HepG2 (cell line): ENCODE data around the gene UBE2M. TPM values are rescaled to one million over a fixed set of nuclear protein-coding genes. Genes with fewer than 3 reads are reported as not detected.

ENCODE experiments used
- CBFB ChIP-seq: sonication (generic); formaldehyde crosslinking; IDR thresholded peaks from 2 replicates; pipeline ENCODE4 v1.4.0; 2020; ENCODE audit warnings: missing genetic modification reagents
- HCFC1 ChIP-seq: fragments of 150-350 bp; IDR thresholded peaks from 2 replicates; pipeline ENCODE4 v1.6.1; 2014; ENCODE audit warnings: low read depth, low read length
- JDP2 ChIP-seq: sonication (generic); formaldehyde crosslinking; IDR thresholded peaks from 2 replicates; pipeline ENCODE4 v1.8.1; 2022; ENCODE audit warnings: missing genetic modification reagents, borderline replicate concordance
- MAF1 ChIP-seq: sonication (generic); formaldehyde crosslinking; IDR thresholded peaks from 2 replicates; pipeline ENCODE4 v1.5.0; 2020; ENCODE audit warnings: missing genetic modification reagents, borderline replicate concordance
- MLLT10 ChIP-seq: sonication (generic); formaldehyde crosslinking; IDR thresholded peaks from 2 replicates; pipeline ENCODE4 v1.4.0; 2020; ENCODE audit warnings: missing genetic modification reagents
- MXD3 ChIP-seq: IDR thresholded peaks from 2 replicates; pipeline ENCODE4 v1.6.1; 2016; ENCODE audit warnings: mild to moderate bottlenecking, missing biosample characterization, missing genetic modification reagents
- PRDM4 ChIP-seq: sonication (generic); formaldehyde crosslinking; IDR thresholded peaks from 2 replicates; pipeline ENCODE4 v1.9.0; 2021; ENCODE audit warnings: missing genetic modification reagents, borderline replicate concordance
- SIN3B ChIP-seq: fragments of 150-350 bp; IDR thresholded peaks from 2 replicates; pipeline ENCODE4 v1.6.1; 2014; ENCODE audit warnings: low read length
- SOX5 ChIP-seq: IDR thresholded peaks from 2 replicates; pipeline ENCODE4 v1.6.1; 2016; ENCODE audit warnings: borderline replicate concordance
- ZIK1 ChIP-seq: sonication (generic); formaldehyde crosslinking; IDR thresholded peaks from 2 replicates; pipeline ENCODE4 v1.5.0; 2020; ENCODE audit warnings: mild to moderate bottlenecking, low read depth, missing genetic modification reagents, borderline replicate concordance
- ZNF121 ChIP-seq: sonication (generic); formaldehyde crosslinking; IDR thresholded peaks from 2 replicates; pipeline ENCODE4 v1.5.0; 2020; ENCODE audit warnings: mild to moderate bottlenecking, missing genetic modification reagents
- ZNF337 ChIP-seq: sonication (generic); formaldehyde crosslinking; IDR thresholded peaks from 2 replicates; pipeline ENCODE4 v1.5.1; 2020; ENCODE audit warnings: missing genetic modification reagents, low read depth, mild to moderate bottlenecking, borderline replicate concordance
- ZNF556 ChIP-seq: sonication (generic); formaldehyde crosslinking; IDR thresholded peaks from 2 replicates; pipeline ENCODE4 v1.4.0; 2020; ENCODE audit warnings: mild to moderate bottlenecking, missing genetic modification reagents, borderline replicate concordance
- ZNF720 ChIP-seq: sonication (generic); formaldehyde crosslinking; IDR thresholded peaks from 2 replicates; pipeline ENCODE4 v1.4.0; 2020; ENCODE audit warnings: missing genetic modification reagents
- ZNF766 ChIP-seq: sonication (generic); formaldehyde crosslinking; IDR thresholded peaks from 2 replicates; pipeline ENCODE4 v1.5.0; 2020; ENCODE audit warnings: missing genetic modification reagents, borderline replicate concordance
- ZNF773 ChIP-seq: sonication (generic); formaldehyde crosslinking; IDR thresholded peaks from 2 replicates; pipeline ENCODE4 v1.4.0; 2020; ENCODE audit warnings: missing genetic modification reagents, borderline replicate concordance
- ZNF780A ChIP-seq: sonication (generic); formaldehyde crosslinking; IDR thresholded peaks from 2 replicates; pipeline ENCODE4 v1.8.0; 2022; ENCODE audit warnings: mild to moderate bottlenecking, missing genetic modification reagents, moderate library complexity
- ZSCAN21 ChIP-seq: sonication (generic); formaldehyde crosslinking; IDR thresholded peaks from 2 replicates; pipeline ENCODE4 v1.8.0; 2022; ENCODE audit warnings: mild to moderate bottlenecking, missing genetic modification reagents, moderate library complexity, borderline replicate concordance
- polyA plus RNA-seq, 8 experiments: library from polyadenylated mRNA; depleted of rRNA in 3 of 8; stranded (reverse) in 7 of 8; unstranded in 1 of 8; fragments of >200 nt; fragmentation: Illumina TruSeq in 4 of 8; extraction: Trizol in 4 of 8; gene quantifications; 2 replicates each; pipeline versions ENCODE4 v1.2.1 to v1.2.3, GENCODE V29; 2011 to 2016; ENCODE audit warnings: low read depth in 4 of 8, missing spikeins in 1 of 8, mixed read lengths in 1 of 8; ENCODE audit not compliant: insufficient read depth in 1 of 8
- total RNA-seq, 5 experiments: library from RNA; depleted of rRNA; stranded (reverse); fragments of >200 nt; fragmentation: Illumina TruSeq; extraction: Trizol; gene quantifications; 2 replicates each; pipeline ENCODE4 v1.2.3, GENCODE V29; 2016; ENCODE audit warnings: low read depth in 1 of 5
- TF ChIP-seq, protein P1 (sequence below): sonication (generic); formaldehyde crosslinking; IDR thresholded peaks from 2 replicates; pipeline ENCODE4 v1.4.0; 2020; ENCODE audit warnings: missing genetic modification reagents
- TF ChIP-seq, protein P2 (sequence below): sonication (generic); formaldehyde crosslinking; IDR thresholded peaks from 2 replicates; pipeline ENCODE4 v1.4.0; 2020; ENCODE audit warnings: missing genetic modification reagents
- TF ChIP-seq, protein P3 (sequence below): sonication (generic); formaldehyde crosslinking; IDR thresholded peaks from 2 replicates; pipeline ENCODE4 v1.4.0; 2020; ENCODE audit warnings: mild to moderate bottlenecking, missing genetic modification reagents
- TF ChIP-seq, protein P4 (sequence below): sonication (generic); formaldehyde crosslinking; IDR thresholded peaks from 2 replicates; pipeline ENCODE4 v1.8.0; 2022; ENCODE audit warnings: low read depth, missing genetic modification reagents

UBE2M gene
- total and polyA plus RNA-seq, 2 of the 13 experiments (the other 11 are each of a cell fraction or from before 2014, with no cell fraction given): 36.2 to 50.3 TPM

GRCh38 chr19:58558623-58559274 lies 338 bp upstream of the UBE2M start (continued):
- TF ChIP-seq, protein P1, sequence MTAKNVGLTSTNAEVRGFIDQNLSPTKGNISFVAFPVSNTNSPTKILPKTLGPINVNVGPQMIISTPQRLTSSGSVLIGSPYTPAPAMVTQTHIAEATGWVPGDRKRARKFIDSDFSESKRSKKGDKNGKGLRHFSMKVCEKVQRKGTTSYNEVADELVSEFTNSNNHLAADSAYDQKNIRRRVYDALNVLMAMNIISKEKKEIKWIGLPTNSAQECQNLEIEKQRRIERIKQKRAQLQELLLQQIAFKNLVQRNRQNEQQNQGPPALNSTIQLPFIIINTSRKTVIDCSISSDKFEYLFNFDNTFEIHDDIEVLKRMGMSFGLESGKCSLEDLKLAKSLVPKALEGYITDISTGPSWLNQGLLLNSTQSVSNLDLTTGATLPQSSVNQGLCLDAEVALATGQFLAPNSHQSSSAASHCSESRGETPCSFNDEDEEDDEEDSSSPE (CRISPR knock-in tag): peak; percentile 85
- TF ChIP-seq CBFB (CRISPR knock-in tag) (no peak; the same call in 1 of the 2 replicates), ZNF556 (CRISPR knock-in tag) (0 out of 2 replicates have a peak, but pooled peaks have one; percentile 11), ZNF780A (CRISPR knock-in tag) (0 out of 2 replicates have a peak, but pooled peaks have one; percentile 17), PRDM4 (CRISPR knock-in tag) (no peak), SOX5 (CRISPR knock-in tag) (peak; percentile 32; the same call in 1 of the 2 replicates), ZIK1 (CRISPR knock-in tag) (peak; percentile 58), ZNF720 (CRISPR knock-in tag) (no peak), HCFC1 (peak; percentile 66; the same call in 1 of the 2 replicates), ZNF766 (CRISPR knock-in tag) (0 out of 2 replicates have a peak, but pooled peaks have one; percentile 58), ZNF773 (CRISPR knock-in tag) (peak; percentile 69), ZSCAN21 (CRISPR knock-in tag) (0 out of 2 replicates have a peak, but pooled peaks have one; percentile 17), MXD3 (CRISPR knock-in tag) (no peak; the same call in 1 of the 2 replicates), MAF1 (CRISPR knock-in tag) (peak; percentile 70; the same call in 1 of the 2 replicates), ZNF337 (CRISPR knock-in tag) (no peak), SIN3B (no peak), MLLT10 (CRISPR knock-in tag) (no peak), ZNF121 (CRISPR knock-in tag) (peak; percentile 57; the same call in 1 of the 2 replicates), JDP2 (CRISPR knock-in tag) (peak; percentile 33; the same call in 1 of the 2 replicates)
- TF ChIP-seq, protein P2, sequence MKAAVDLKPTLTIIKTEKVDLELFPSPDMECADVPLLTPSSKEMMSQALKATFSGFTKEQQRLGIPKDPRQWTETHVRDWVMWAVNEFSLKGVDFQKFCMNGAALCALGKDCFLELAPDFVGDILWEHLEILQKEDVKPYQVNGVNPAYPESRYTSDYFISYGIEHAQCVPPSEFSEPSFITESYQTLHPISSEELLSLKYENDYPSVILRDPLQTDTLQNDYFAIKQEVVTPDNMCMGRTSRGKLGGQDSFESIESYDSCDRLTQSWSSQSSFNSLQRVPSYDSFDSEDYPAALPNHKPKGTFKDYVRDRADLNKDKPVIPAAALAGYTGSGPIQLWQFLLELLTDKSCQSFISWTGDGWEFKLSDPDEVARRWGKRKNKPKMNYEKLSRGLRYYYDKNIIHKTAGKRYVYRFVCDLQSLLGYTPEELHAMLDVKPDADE: no peak
- TF ChIP-seq, protein P3, sequence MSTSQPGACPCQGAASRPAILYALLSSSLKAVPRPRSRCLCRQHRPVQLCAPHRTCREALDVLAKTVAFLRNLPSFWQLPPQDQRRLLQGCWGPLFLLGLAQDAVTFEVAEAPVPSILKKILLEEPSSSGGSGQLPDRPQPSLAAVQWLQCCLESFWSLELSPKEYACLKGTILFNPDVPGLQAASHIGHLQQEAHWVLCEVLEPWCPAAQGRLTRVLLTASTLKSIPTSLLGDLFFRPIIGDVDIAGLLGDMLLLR (CRISPR knock-in tag): peak; percentile 64; the same call in 1 of the 2 replicates
- TF ChIP-seq, protein P4, sequence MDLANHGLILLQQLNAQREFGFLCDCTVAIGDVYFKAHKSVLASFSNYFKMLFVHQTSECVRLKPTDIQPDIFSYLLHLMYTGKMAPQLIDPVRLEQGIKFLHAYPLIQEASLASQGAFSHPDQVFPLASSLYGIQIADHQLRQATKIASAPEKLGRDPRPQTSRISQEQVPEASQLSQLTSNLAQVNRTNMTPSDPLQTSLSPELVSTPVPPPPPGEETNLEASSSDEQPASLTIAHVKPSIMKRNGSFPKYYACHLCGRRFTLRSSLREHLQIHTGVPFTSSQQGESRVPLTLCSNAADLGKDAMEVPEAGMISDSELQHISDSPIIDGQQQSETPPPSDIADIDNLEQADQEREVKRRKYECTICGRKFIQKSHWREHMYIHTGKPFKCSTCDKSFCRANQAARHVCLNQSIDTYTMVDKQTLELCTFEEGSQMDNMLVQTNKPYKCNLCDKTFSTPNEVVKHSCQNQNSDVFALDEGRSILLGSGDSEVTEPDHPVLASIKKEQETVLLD (CRISPR knock-in tag): peak; percentile 83
